IMR-90 (cell line): ENCODE measurements around the gene TGM5.

Experiments used
- CEBPB ChIP-seq: IDR thresholded peaks from 2 replicates; pipeline ENCODE4 v1.6.1; 2012; ENCODE audit warnings: low read depth, low read length, improper control_type of control experiment
- CHD1 ChIP-seq: IDR thresholded peaks from 2 replicates; pipeline ENCODE4 v1.6.1; 2012; ENCODE audit warnings: low read depth, low read length, improper control_type of control experiment
- CTCF ChIP-seq: conservative IDR thresholded peaks from 2 replicates; pipeline ENCODE4 v1.5.1; 2012; ENCODE audit warnings: mild to moderate bottlenecking, low read depth, low read length, improper control_type of control experiment
- ELK1 ChIP-seq: fragments of 150-350 bp; IDR thresholded peaks from 2 replicates; pipeline ENCODE4 v1.6.1; 2016; ENCODE audit warnings: low read depth, mild to moderate bottlenecking, low read length, moderate library complexity, borderline replicate concordance
- NFE2L2 ChIP-seq: fragments of 150-350 bp; IDR thresholded peaks from 2 replicates; pipeline ENCODE4 v1.6.1; 2016; ENCODE audit warnings: low read depth, mild to moderate bottlenecking, low read length
- POLR2A ChIP-seq: IDR thresholded peaks from 2 replicates; pipeline ENCODE4 v1.6.1; 2012; ENCODE audit warnings: mild to moderate bottlenecking, low read depth, low read length
- RAD21 ChIP-seq: IDR thresholded peaks from 2 replicates; pipeline ENCODE4 v1.6.1; 2012; ENCODE audit warnings: low read length, improper control_type of control experiment
- RFX5 ChIP-seq: IDR thresholded peaks from 2 replicates; pipeline ENCODE4 v1.8.0; 2012; ENCODE audit warnings: low read depth, mild to moderate bottlenecking, low read length, moderate library complexity
- TF ChIP-seq, protein P1 (sequence below): fragments of 150-350 bp; IDR thresholded peaks from 2 replicates; pipeline ENCODE4 v1.6.1; 2017; ENCODE audit warnings: mild to moderate bottlenecking, antibody characterized with exemption, low read length, low read depth

GRCh38 chr15:43225201-43225949 lies 41.4 kb downstream of the TGM5 start:
- TF ChIP-seq CTCF (peak; percentile 75), RAD21 (peak; percentile 75), POLR2A (no peak), ELK1 (no peak), CHD1 (no peak), CEBPB (no peak), RFX5 (no peak), NFE2L2 (no peak)
- TF ChIP-seq, protein P1, sequence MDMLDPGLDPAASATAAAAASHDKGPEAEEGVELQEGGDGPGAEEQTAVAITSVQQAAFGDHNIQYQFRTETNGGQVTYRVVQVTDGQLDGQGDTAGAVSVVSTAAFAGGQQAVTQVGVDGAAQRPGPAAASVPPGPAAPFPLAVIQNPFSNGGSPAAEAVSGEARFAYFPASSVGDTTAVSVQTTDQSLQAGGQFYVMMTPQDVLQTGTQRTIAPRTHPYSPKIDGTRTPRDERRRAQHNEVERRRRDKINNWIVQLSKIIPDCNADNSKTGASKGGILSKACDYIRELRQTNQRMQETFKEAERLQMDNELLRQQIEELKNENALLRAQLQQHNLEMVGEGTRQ, result no peak
